ENCODE results near the gene EFEMP1. TPM values are rescaled to one million over a fixed set of nuclear protein-coding genes. Genes with fewer than 3 reads are reported as not detected.

The EFEMP1 gene
- total and polyA plus RNA-seq, 11 donors: 11.3 to 201 (median 34.4) TPM

DNA sequence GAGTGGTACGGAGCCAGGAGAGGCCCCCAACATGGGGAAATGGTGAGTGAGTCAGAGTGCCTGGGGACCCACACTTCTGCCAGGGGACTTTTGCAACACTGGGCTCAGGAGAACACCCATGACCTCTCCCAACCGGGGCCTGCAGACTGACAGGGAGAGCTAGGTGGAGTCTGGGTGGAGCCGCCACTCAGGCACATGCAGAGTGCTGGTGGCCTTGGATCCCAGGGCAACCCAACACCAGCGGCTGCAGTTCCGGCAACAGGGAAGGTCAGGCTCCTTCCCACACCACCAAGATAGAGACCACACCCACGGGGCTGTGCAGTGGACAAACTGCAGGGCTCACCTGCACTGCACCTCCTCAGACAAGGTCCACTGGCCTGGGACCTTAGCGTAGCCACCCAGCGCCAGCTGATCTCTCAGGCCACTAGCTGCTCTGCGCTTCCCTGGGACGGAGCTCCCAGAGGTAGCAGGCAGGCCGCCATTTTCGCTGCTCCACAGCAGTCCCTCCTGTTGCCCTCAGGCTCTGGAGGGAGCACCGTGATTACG lies 99.0 kb downstream of the EFEMP1 start:
- no peak overlapping the region for H3K27ac ChIP-seq
- no peaks in the 10 kb centered on the region for H3K9me3 ChIP-seq
- 93 to 97% (median 94%) methylated on average over 9 to 14 of the region's 14 CpGs for WGBS, 4 donors
- intact Hi-C loops (cut with DNase I): no loop called here
- ATAC-seq (peak in 1 of 4 donors; percentile 39), DNase-seq (no peak)
- TF ChIP-seq POLR2A (IDR thresholded peaks at IDR 0.05): no peak
- TF ChIP-seq, protein P1, sequence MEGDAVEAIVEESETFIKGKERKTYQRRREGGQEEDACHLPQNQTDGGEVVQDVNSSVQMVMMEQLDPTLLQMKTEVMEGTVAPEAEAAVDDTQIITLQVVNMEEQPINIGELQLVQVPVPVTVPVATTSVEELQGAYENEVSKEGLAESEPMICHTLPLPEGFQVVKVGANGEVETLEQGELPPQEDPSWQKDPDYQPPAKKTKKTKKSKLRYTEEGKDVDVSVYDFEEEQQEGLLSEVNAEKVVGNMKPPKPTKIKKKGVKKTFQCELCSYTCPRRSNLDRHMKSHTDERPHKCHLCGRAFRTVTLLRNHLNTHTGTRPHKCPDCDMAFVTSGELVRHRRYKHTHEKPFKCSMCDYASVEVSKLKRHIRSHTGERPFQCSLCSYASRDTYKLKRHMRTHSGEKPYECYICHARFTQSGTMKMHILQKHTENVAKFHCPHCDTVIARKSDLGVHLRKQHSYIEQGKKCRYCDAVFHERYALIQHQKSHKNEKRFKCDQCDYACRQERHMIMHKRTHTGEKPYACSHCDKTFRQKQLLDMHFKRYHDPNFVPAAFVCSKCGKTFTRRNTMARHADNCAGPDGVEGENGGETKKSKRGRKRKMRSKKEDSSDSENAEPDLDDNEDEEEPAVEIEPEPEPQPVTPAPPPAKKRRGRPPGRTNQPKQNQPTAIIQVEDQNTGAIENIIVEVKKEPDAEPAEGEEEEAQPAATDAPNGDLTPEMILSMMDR (IDR thresholded peaks at IDR 0.05): no peak
- H3K36me3 ChIP-seq: no peaks in the 10 kb centered on the region
- no peaks in the 10 kb centered on the region for H3K4me1 ChIP-seq
- H3K27me3 ChIP-seq: no peaks in the 10 kb centered on the region
- H3K4me3 ChIP-seq: no peak overlapping the region

Other genes with a start within 250 kb of the EFEMP1 start
- 10 to 100 TPM; 11.1 to 28.7 (median 22.5) TPM for gene PNPT1, start 229.9 kb downstream of the EFEMP1 start, total RNA-seq
- gene PNPT1, start 229.9 kb downstream of the EFEMP1 start, polyA plus RNA-seq: 10 to 100 TPM; 10.4 to 17.5 TPM

Data from heart left ventricle (tissue), 16 donors.